Activated CD8-positive, alpha-beta T cell treated with anti-CD3 and anti-CD28 coated beads, Interleukin-2, amount 10 ng/mL, durations not matched to agents 7 days and 5 days (primary cell): ENCODE measurements around the gene DCDC1. TPM values are rescaled to one million over a fixed set of nuclear protein-coding genes. Genes with fewer than 3 reads are reported as not detected.

ENCODE experiments used
- ATAC-seq: fragments of 150-1000 bp; cut with Tn5 transposase; one replicate; pipeline ENCODE4 v1.10.0; 2021; ENCODE audit warnings: moderate library complexity
- CTCF ChIA-PET: fragments of 350-600 bp; sonication (Branson Sonifier 250); formaldehyde crosslinking; loops from one replicate; lab custom pipeline; 2021; ENCODE audit warnings: antibody characterized with exemption; lab: Charles Lee
- POLR2A ChIA-PET: fragments of 350-600 bp; sonication (Branson Sonifier 250); formaldehyde crosslinking; loops from one replicate; lab custom pipeline; 2021; ENCODE audit warnings: antibody characterized with exemption; lab: Charles Lee
- DNase-seq: peaks from one replicate; pipeline ENCODE4 v3.0.0-alpha.2; 2020
- H3K27ac Mint-ChIP-seq: one replicate; pipeline ENCODE4 v1.8.0; 2021; ENCODE audit warnings: mild to moderate bottlenecking, mixed read lengths
- H3K27me3 Mint-ChIP-seq: one replicate; pipeline ENCODE4 v1.8.0; 2021; ENCODE audit warnings: low read depth, mixed read lengths
- H3K36me3 Mint-ChIP-seq: one replicate; pipeline ENCODE4 v1.8.0; 2021; ENCODE audit warnings: low read depth, mixed read lengths
- H3K4me1 Mint-ChIP-seq: one replicate; pipeline ENCODE4 v1.8.0; 2021; ENCODE audit warnings: low read depth, mixed read lengths
- H3K4me3 Mint-ChIP-seq: one replicate; pipeline ENCODE4 v1.8.0; 2021; ENCODE audit warnings: mild to moderate bottlenecking, mixed read lengths
- H3K9me3 Mint-ChIP-seq: one replicate; pipeline ENCODE4 v1.8.0; 2022; ENCODE audit warnings: mixed read lengths; ENCODE audit not compliant: insufficient read depth
- total RNA-seq, 2 experiments: library from RNA; stranded (reverse); gene quantifications; one replicate each; pipeline ENCODE4 v1.2.3, GENCODE V29; 2021

Gene DCDC1
- not detected for total RNA-seq

DNA sequence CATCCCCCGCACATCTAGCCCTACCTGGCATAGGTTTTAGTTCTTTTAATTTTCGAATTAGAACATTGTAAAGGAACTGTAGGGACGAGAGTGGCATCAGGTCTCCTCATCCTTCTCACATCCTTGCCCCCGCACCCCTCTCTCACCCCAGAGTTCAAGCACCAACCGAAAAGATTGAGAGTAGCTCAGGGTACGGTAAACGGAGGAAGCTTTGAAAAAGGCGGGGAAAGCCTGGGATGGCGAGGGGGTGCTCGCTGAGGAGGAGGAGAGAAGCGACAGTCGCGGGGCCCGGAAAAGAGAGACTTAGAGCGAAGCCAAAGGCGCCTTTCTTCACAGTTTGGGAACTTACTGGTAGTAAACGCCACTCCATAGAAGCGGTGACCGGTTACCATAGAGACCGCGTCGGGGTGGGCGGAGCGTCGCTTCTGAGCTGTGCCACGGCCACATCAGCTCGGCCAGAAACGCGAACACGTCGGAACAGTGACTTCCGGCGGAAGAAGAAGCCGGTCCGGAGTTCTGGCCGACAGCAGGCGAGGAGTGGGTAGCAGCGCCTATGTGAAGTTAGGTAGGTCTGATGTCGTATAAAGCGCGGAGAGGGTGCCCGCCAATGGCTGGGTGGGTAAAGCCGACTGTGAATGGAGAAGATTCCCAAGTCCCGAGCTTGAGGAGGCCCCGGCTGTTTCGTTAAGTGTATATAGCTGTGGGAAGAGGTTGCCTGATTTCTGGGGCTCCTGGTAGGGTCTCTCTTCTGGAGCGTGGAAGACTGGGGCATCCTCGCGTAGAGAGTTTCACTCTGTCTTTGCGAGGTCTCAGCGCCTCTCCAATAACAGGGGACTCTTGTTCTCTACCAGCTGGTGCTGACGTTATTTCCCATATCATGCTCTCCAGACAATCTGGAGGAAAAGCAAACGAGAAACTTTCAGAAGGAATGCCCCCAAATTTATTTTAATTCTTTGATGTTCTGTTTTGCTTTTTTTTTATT lies at the start of gene DCDC1, which contains the start of gene DNAJC24:
TSS of gene DCDC1 (minus strand) at position 392 of the 982 bp plus-strand sequence. CDS start 41,459 bp downstream, outside the sequence.
TSS of gene DNAJC24 (plus strand) at position 513 of the 982 bp plus-strand sequence. CDS start 889 bp downstream, outside the sequence.
- H3K4me1 Mint-ChIP-seq = peaks cover 34% of the 10 kb centered on the region
- peak; percentile 97 for ATAC-seq
- ChIA-PET CTCF (interaction anchor here (0.9 to 1.2 kb wide), 6 partner anchors 9 to 588 kb away, joined by 3 to 5 read pairs (median 4); no protein-coding TSS in a partner anchor), POLR2A (interaction anchor here (0.6 to 1.0 kb wide), 5 partner anchors 8 to 670 kb away, joined by 3 to 4 read pairs (median 3); partner anchors contain the start of genes ELP4 and IMMP1L)
- H3K4me3 Mint-ChIP-seq = peak within 1 kb of the TSS; percentile 90
- no peaks in the 10 kb centered on the region for H3K9me3 Mint-ChIP-seq
- peak within 1 kb of the TSS; percentile 87 for H3K27ac Mint-ChIP-seq
- H3K36me3 Mint-ChIP-seq = peaks cover 4% of the 10 kb centered on the region
- peak; percentile 95 for DNase-seq
- peaks cover 3% of the 10 kb centered on the region for H3K27me3 Mint-ChIP-seq

DNA sequence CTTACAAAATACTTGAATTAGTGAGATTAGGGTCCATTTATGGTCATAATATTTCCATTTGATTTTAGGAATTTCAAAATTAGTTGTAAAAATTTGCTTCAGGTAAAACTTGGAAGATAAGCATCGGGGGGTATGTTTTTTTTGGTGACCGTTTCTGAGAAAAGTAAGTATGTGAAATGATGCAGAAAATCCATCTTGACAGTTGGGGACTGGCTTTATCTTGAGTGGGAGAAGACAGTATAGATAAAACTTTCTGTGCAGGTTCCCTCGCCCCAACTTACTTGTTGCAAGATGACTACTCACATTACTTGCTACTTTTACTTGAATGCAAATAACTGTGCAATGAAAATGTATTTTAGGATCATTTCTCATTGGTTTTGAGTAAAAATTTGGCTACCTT lies 49.6 kb upstream of the DCDC1 start:
- Mint-ChIP-seq H3K36me3 (peaks cover 7% of the 10 kb centered on the region), H3K9me3 (no peaks in the 10 kb centered on the region), H3K27me3 (no peaks in the 10 kb centered on the region), H3K4me3 (no peak overlapping the region), H3K27ac (no peak overlapping the region), H3K4me1 (no peaks in the 10 kb centered on the region)
- POLR2A ChIA-PET = no interaction called here
- ATAC-seq = no peak
- DNase-seq = no peak
- CTCF ChIA-PET = no interaction called here

DNA sequence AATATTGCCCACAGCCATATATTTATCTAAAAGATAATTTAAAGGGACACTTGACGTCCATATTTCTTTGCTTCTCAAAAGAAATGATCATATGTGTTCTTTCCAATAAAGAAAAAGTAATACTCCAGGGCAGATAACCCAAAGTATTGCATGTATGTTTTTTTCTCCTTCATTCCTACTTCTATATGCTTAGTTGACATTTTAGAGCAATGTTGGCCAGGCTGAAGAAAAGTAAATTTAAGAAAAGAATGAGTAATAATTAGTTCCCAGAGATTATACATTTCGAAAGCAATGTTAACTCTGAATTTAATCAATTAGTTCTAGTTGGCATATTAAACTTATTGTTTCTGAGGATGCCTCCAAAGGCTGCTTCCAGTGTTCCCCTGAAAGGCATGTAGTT lies 48.3 kb upstream of the DCDC1 start:
- POLR2A ChIA-PET = no interaction called here
- no peak for ATAC-seq
- H3K36me3 Mint-ChIP-seq = peaks cover 7% of the 10 kb centered on the region
- no peaks in the 10 kb centered on the region for H3K9me3 Mint-ChIP-seq
- H3K27me3 Mint-ChIP-seq = no peaks in the 10 kb centered on the region
- H3K4me3 Mint-ChIP-seq = no peak overlapping the region
- CTCF ChIA-PET = no interaction called here
- no peak for DNase-seq
- no peak overlapping the region for H3K27ac Mint-ChIP-seq
- no peaks in the 10 kb centered on the region for H3K4me1 Mint-ChIP-seq

- POLR2A ChIA-PET = no interaction called here
- Mint-ChIP-seq H3K27me3 (no peaks in the 10 kb centered on the region), H3K4me3 (no peak overlapping the region), H3K27ac (no peak overlapping the region), H3K36me3 (peaks cover 7% of the 10 kb centered on the region), H3K9me3 (no peaks in the 10 kb centered on the region), H3K4me1 (no peaks in the 10 kb centered on the region)
- ATAC-seq (no peak), DNase-seq (no peak)
- CTCF ChIA-PET = no interaction called here
Measured at GRCh38 chr11:31417357-31417756, 47.8 kb upstream of the DCDC1 start.

- ChIA-PET CTCF (interaction anchor here (0.6 kb wide), 1 partner anchor 23 kb away, joined by 3 read pairs; no protein-coding TSS in a partner anchor), POLR2A (no interaction called here)
- H3K27ac Mint-ChIP-seq = no peak overlapping the region
Measured at GRCh38 chr11:31415435-31415834, 45.9 kb upstream of the DCDC1 start.

DNA sequence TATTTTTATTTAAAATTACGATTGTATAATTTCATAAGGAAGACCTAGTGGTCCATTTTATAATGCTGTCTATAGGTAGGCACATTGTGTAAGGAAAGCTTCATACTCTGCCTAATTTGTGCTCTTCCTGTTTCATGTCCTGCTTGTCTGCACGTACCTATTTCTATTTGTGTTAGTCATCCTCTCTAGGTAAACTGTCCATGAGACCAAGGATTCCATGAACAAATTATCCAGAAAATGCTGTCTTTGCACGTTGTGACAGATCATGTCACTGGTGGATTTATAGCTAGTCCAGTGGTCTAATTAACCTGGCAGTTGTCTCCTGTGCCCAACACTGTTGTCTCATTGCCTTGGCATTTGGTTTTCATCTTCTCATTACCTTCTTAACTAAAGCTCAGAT lies 44.8 kb upstream of the DCDC1 start:
- DNase-seq (no peak), ATAC-seq (no peak)
- no peaks in the 10 kb centered on the region for H3K4me1 Mint-ChIP-seq
- H3K4me3 Mint-ChIP-seq = no peak overlapping the region
- H3K27me3 Mint-ChIP-seq = no peaks in the 10 kb centered on the region
- H3K27ac Mint-ChIP-seq = no peak overlapping the region
- ChIA-PET CTCF (no interaction called here), POLR2A (no interaction called here)
- peaks cover 7% of the 10 kb centered on the region for H3K36me3 Mint-ChIP-seq
- H3K9me3 Mint-ChIP-seq = no peaks in the 10 kb centered on the region

More at GRCh38 chr11:31415435-31415834, 45.9 kb upstream of the DCDC1 start:
- H3K36me3 Mint-ChIP-seq = peaks cover 7% of the 10 kb centered on the region
- DNase-seq = no peak
- ATAC-seq = no peak
- no peak overlapping the region for H3K4me3 Mint-ChIP-seq
- H3K9me3 Mint-ChIP-seq = no peaks in the 10 kb centered on the region
- no peaks in the 10 kb centered on the region for H3K27me3 Mint-ChIP-seq
- no peaks in the 10 kb centered on the region for H3K4me1 Mint-ChIP-seq

- DNase-seq (no peak), ATAC-seq (no peak)
- H3K36me3 Mint-ChIP-seq = peaks cover 7% of the 10 kb centered on the region
- H3K27me3 Mint-ChIP-seq = no peaks in the 10 kb centered on the region
- no peaks in the 10 kb centered on the region for H3K9me3 Mint-ChIP-seq
- no peak overlapping the region for H3K27ac Mint-ChIP-seq
- CTCF ChIA-PET = no interaction called here
- H3K4me1 Mint-ChIP-seq = no peaks in the 10 kb centered on the region
- POLR2A ChIA-PET = no interaction called here
- H3K4me3 Mint-ChIP-seq = no peak overlapping the region
Measured at GRCh38 chr11:31412946-31413345, 43.4 kb upstream of the DCDC1 start.

DNA sequence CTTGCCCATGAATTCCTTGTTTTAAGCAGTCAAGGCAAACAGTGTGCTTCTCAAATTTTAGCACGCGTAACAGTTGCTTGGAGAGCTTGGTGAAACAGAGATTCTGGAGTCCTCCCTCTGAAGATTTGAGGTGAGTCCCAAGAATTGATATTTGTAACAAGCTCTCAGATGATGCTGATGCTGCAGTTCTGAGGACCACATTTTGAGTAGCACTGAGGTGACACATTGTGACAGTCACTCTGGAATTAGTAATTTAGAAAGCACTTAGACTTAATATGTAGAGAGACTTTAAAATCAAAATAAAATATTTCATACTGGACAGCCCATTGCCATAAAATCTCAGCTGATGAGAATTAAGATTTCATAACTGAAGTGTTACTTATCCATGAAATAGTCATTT lies 38.7 kb upstream of the DCDC1 start:
- Mint-ChIP-seq H3K4me3 (no peak overlapping the region), H3K27me3 (no peaks in the 10 kb centered on the region), H3K9me3 (no peaks in the 10 kb centered on the region), H3K4me1 (no peaks in the 10 kb centered on the region), H3K27ac (no peak overlapping the region), H3K36me3 (no peaks in the 10 kb centered on the region)
- POLR2A ChIA-PET = no interaction called here
- no peak for DNase-seq
- ATAC-seq = no peak
- CTCF ChIA-PET = no interaction called here

- Mint-ChIP-seq H3K27me3 (no peaks in the 10 kb centered on the region), H3K9me3 (no peaks in the 10 kb centered on the region), H3K4me1 (no peaks in the 10 kb centered on the region), H3K27ac (no peak overlapping the region), H3K36me3 (peaks cover 8% of the 10 kb centered on the region), H3K4me3 (no peak overlapping the region)
- POLR2A ChIA-PET = no interaction called here
- CTCF ChIA-PET = no interaction called here
- ATAC-seq = no peak
- DNase-seq = no peak
Measured at GRCh38 chr11:31404614-31405013, 35.1 kb upstream of the DCDC1 start.

- no peak for ATAC-seq
- Mint-ChIP-seq H3K27me3 (no peaks in the 10 kb centered on the region), H3K4me1 (no peaks in the 10 kb centered on the region), H3K36me3 (peaks cover 8% of the 10 kb centered on the region), H3K9me3 (no peaks in the 10 kb centered on the region), H3K4me3 (no peak overlapping the region), H3K27ac (no peak overlapping the region)
- ChIA-PET POLR2A (no interaction called here), CTCF (interaction anchor here (0.6 to 1.7 kb wide), 10 partner anchors 16 to 779 kb away, joined by 3 to 8 read pairs (median 4); partner anchors contain the start of genes DCDC1 and DNAJC24)
- no peak for DNase-seq
Measured at GRCh38 chr11:31397239-31397834, 27.8 kb upstream of the DCDC1 start.

- DNase-seq (no peak), ATAC-seq (no peak)
- no peaks in the 10 kb centered on the region for H3K9me3 Mint-ChIP-seq
- H3K27ac Mint-ChIP-seq = no peak overlapping the region
- CTCF ChIA-PET = no interaction called here
- no peaks in the 10 kb centered on the region for H3K27me3 Mint-ChIP-seq
- peaks cover 7% of the 10 kb centered on the region for H3K4me1 Mint-ChIP-seq
- POLR2A ChIA-PET = no interaction called here
- H3K4me3 Mint-ChIP-seq = no peak overlapping the region
- H3K36me3 Mint-ChIP-seq = peaks cover 2% of the 10 kb centered on the region
Measured at GRCh38 chr11:31387379-31387778, 17.8 kb upstream of the DCDC1 start.

- H3K27ac Mint-ChIP-seq = no peak overlapping the region
- H3K36me3 Mint-ChIP-seq = peaks cover 2% of the 10 kb centered on the region
- H3K4me3 Mint-ChIP-seq = no peak overlapping the region
- ChIA-PET CTCF (no interaction called here), POLR2A (interaction anchor here (1.1 kb wide), 1 partner anchor 13 kb away, joined by 4 read pairs; the partner anchor contains the start of genes DCDC1 and DNAJC24)
- ATAC-seq (no peak), DNase-seq (no peak)
- peaks cover 7% of the 10 kb centered on the region for H3K4me1 Mint-ChIP-seq
- no peaks in the 10 kb centered on the region for H3K27me3 Mint-ChIP-seq
- H3K9me3 Mint-ChIP-seq = no peaks in the 10 kb centered on the region
Measured at GRCh38 chr11:31383116-31383515, 13.6 kb upstream of the DCDC1 start.
